ENCODE measurements around the gene ATP6V1E1.

ATP6V1E1 gene

DNA sequence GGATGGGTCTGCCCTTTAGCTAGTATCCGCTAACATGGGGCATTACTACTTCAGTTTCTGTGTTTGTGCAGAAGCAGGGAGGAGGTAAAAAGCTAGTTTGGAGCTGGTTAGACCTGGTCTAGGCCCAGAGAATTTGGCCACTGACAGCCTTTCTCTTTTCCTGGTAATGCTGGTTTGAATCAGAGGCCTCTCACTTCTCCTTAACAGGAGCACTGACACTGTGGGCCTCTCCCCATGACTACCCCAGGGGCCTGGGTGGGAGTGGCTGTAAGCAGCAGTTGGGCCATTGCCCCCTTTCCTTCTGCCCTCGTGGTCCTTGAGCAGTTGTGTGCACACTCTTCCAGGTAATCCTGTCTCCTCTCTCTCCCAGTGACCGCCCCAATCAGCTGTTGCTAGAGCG lies 73.7 kb downstream of the ATP6V1E1 start:
- WGBS, 2 experiments = 94 to 100% methylated on average over 4 of the region's 4 CpGs
- H3K27ac ChIP-seq (ENCODE audit: insufficient read depth, low read depth, low read length, poor library complexity, severe bottlenecking) = no peak overlapping the region

DNA sequence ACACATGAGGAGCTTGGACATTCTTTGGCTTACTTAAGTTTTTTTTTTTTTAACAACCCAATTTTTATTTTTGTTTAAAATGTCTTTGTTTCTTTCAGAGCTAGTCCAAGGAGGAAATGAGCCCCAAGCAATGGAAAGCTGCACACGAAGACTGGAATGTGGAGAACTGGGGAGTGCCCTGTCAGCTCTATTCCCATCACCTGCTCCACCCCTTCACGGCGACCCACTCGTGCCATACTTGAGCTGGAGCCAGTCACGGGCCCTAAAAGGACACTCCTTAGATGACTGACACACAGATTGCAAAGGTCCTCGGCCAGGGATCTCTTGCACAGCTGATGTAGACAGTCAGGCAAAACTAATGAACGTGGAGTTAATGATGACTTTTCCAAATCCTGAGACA lies 75.8 kb downstream of the ATP6V1E1 start:
- H3K4me3 ChIP-seq (ENCODE audit: insufficient read depth, low read depth, low read length) = no peak overlapping the region
- no peaks in the 10 kb centered on the region for H3K9me3 ChIP-seq (ENCODE audit: control insufficient read depth, low read length)
- H3K4me1 ChIP-seq (ENCODE audit: control insufficient read depth, insufficient read depth, low read length) = no peaks in the 10 kb centered on the region
- peaks cover 49% of the 10 kb centered on the region for H3K36me3 ChIP-seq (ENCODE audit: control insufficient read depth, insufficient read depth, low read length)
- no peaks in the 10 kb centered on the region for H3K27me3 ChIP-seq (ENCODE audit: control insufficient read depth, insufficient read depth, low read length, poor library complexity, severe bottlenecking)
- no peak overlapping the region for H3K27ac ChIP-seq (ENCODE audit: insufficient read depth, low read depth, low read length, poor library complexity, severe bottlenecking)
- WGBS, 2 experiments = 93 to 95% methylated on average over 7 of the region's 7 CpGs

More for the DNA sequence above, 73.7 kb downstream of the ATP6V1E1 start:
- peaks cover 43% of the 10 kb centered on the region for H3K36me3 ChIP-seq (ENCODE audit: control insufficient read depth, insufficient read depth, low read length)
- no peak overlapping the region for H3K4me3 ChIP-seq (ENCODE audit: insufficient read depth, low read depth, low read length)
- H3K27me3 ChIP-seq (ENCODE audit: control insufficient read depth, insufficient read depth, low read length, poor library complexity, severe bottlenecking) = no peaks in the 10 kb centered on the region
- no peaks in the 10 kb centered on the region for H3K9me3 ChIP-seq (ENCODE audit: control insufficient read depth, low read length)
- H3K4me1 ChIP-seq (ENCODE audit: control insufficient read depth, insufficient read depth, low read length) = no peaks in the 10 kb centered on the region

DNA sequence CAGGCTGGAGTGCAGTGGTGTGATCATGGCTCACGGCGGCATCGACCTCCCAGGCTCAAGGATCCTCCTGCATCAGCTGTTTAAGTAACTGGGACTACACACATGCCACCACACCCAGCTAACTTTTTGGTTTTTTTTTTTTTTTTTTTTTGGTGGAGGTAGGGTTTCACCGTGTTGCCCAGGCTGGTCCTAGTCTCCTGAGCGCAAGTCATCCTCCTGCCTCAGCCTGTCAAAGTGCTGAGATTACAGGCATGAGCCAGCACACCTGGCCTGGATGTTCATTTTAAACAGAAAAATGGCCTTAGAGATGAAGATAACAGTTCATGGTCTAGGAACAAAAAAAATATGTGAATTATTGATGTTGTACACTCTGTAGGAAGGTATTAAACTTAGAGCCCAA lies 78.9 kb downstream of the ATP6V1E1 start:
- H3K27me3 ChIP-seq (ENCODE audit: control insufficient read depth, insufficient read depth, low read length, poor library complexity, severe bottlenecking) = no peaks in the 10 kb centered on the region
- 98 to 99% methylated on average over 5 of the region's 5 CpGs for WGBS, 2 experiments
- H3K36me3 ChIP-seq (ENCODE audit: control insufficient read depth, insufficient read depth, low read length) = peaks cover 49% of the 10 kb centered on the region
- H3K9me3 ChIP-seq (ENCODE audit: control insufficient read depth, low read length) = no peaks in the 10 kb centered on the region
- H3K4me3 ChIP-seq (ENCODE audit: insufficient read depth, low read depth, low read length) = no peak overlapping the region
- H3K4me1 ChIP-seq (ENCODE audit: control insufficient read depth, insufficient read depth, low read length) = no peaks in the 10 kb centered on the region
- H3K27ac ChIP-seq (ENCODE audit: insufficient read depth, low read depth, low read length, poor library complexity, severe bottlenecking) = no peak overlapping the region

DNA sequence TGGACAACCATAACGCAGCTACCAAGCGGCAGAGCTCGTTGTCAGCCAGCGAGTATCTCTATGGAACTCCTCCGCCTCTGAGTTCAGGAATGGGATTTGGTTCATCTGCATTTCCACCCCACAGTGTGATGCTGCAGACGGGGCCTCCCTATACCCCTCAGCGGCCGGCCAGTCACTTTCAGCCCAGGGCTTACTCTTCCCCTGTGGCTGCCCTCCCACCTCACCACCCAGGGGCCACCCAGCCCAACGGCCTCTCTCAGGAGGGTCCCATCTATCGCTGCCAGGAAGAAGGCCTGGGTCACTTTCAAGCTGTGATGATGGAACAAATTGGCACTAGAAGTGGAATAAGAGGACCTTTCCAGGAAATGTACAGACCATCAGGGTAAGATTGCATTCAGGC lies 79.4 kb downstream of the ATP6V1E1 start:
- WGBS, 2 experiments = 95 to 97% methylated on average over 10 of the region's 10 CpGs
- Histone ChIP-seq H3K27ac (ENCODE audit: insufficient read depth, low read depth, low read length, poor library complexity, severe bottlenecking) (no peak overlapping the region), H3K4me3 (ENCODE audit: insufficient read depth, low read depth, low read length) (no peak overlapping the region), H3K9me3 (ENCODE audit: control insufficient read depth, low read length) (no peaks in the 10 kb centered on the region), H3K4me1 (ENCODE audit: control insufficient read depth, insufficient read depth, low read length) (no peaks in the 10 kb centered on the region), H3K27me3 (ENCODE audit: control insufficient read depth, insufficient read depth, low read length, poor library complexity, severe bottlenecking) (no peaks in the 10 kb centered on the region), H3K36me3 (ENCODE audit: control insufficient read depth, insufficient read depth, low read length) (peaks cover 45% of the 10 kb centered on the region)

DNA sequence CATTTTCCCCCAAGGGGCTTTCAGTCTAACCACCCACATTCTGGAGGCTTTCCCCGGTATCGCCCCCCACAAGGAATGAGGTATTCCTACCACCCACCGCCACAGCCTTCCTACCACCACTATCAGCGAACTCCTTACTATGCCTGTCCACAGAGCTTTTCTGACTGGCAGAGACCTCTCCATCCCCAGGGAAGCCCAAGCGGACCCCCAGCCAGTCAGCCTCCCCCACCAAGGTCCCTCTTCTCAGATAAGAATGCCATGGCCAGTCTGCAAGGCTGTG lies 79.9 kb downstream of the ATP6V1E1 start:
- Histone ChIP-seq H3K27me3 (ENCODE audit: control insufficient read depth, insufficient read depth, low read length, poor library complexity, severe bottlenecking) (no peaks in the 10 kb centered on the region), H3K4me3 (ENCODE audit: insufficient read depth, low read depth, low read length) (no peak overlapping the region), H3K4me1 (ENCODE audit: control insufficient read depth, insufficient read depth, low read length) (no peaks in the 10 kb centered on the region), H3K27ac (ENCODE audit: insufficient read depth, low read depth, low read length, poor library complexity, severe bottlenecking) (no peak overlapping the region), H3K36me3 (ENCODE audit: control insufficient read depth, insufficient read depth, low read length) (peaks cover 46% of the 10 kb centered on the region), H3K9me3 (ENCODE audit: control insufficient read depth, low read length) (no peaks in the 10 kb centered on the region)
- WGBS, 2 experiments = 95% methylated on average over 5 of the region's 5 CpGs

DNA sequence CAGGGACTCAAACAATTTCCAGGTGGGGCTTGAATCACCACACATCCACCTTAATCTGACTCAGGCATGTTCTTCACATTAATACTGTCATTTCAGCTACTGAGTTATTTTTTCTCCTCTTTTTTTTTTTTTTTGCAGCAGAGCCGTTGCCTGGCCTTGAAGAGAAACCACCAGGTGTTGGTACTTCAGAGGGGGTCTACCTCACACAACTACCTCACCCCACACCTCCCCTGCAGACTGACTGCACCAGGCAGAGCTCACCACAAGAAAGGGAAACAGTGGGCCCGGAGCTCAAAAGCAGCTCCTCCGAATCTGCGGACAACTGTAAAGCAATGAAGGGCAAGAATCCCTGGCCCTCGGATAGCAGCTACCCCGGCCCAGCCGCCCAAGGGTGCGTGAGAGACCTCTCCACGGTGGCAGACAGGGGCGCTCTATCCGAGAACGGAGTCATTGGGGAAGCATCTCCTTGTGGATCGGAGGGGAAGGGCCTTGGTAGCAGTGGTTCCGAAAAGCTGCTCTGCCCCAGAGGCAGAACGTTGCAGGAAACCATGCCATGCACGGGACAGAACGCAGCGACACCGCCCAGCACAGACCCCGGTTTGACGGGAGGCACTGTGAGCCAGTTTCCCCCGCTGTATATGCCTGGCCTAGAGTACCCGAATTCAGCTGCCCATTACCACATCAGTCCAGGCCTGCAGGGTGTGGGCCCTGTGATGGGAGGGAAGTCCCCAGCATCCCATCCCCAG lies 80.4 kb downstream of the ATP6V1E1 start:
- 94 to 96% methylated on average over 23 of the region's 23 CpGs for WGBS, 2 experiments
- H3K27ac ChIP-seq (ENCODE audit: insufficient read depth, low read depth, low read length, poor library complexity, severe bottlenecking) = no peak overlapping the region

DNA sequence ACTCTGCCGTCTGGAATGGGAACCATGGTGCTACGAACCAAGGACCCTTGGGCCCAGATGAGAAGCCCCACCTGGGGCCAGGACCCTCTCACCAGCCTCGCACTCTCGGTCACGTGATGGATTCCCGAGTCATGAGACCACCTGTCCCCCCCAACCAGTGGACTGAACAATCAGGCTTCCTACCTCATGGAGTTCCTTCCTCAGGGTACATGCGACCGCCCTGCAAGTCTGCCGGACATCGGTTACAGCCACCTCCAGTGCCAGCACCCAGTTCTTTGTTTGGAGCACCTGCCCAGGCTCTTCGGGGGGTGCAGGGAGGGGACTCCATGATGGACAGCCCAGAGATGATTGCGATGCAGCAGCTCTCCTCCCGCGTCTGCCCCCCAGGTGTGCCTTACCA lies 86.1 kb downstream of the ATP6V1E1 start:
- Histone ChIP-seq H3K4me3 (ENCODE audit: insufficient read depth, low read depth, low read length) (no peak overlapping the region), H3K9me3 (ENCODE audit: control insufficient read depth, low read length) (no peaks in the 10 kb centered on the region), H3K4me1 (ENCODE audit: control insufficient read depth, insufficient read depth, low read length) (no peaks in the 10 kb centered on the region), H3K27me3 (ENCODE audit: control insufficient read depth, insufficient read depth, low read length, poor library complexity, severe bottlenecking) (no peaks in the 10 kb centered on the region), H3K36me3 (ENCODE audit: control insufficient read depth, insufficient read depth, low read length) (peaks cover 37% of the 10 kb centered on the region), H3K27ac (ENCODE audit: insufficient read depth, low read depth, low read length, poor library complexity, severe bottlenecking) (no peak overlapping the region)
- WGBS, 2 experiments = 96 to 97% methylated on average over 14 of the region's 14 CpGs

More for the DNA sequence above, 80.4 kb downstream of the ATP6V1E1 start:
- no peaks in the 10 kb centered on the region for H3K4me1 ChIP-seq (ENCODE audit: control insufficient read depth, insufficient read depth, low read length)
- peaks cover 43% of the 10 kb centered on the region for H3K36me3 ChIP-seq (ENCODE audit: control insufficient read depth, insufficient read depth, low read length)
- no peaks in the 10 kb centered on the region for H3K9me3 ChIP-seq (ENCODE audit: control insufficient read depth, low read length)
- H3K4me3 ChIP-seq (ENCODE audit: insufficient read depth, low read depth, low read length) = no peak overlapping the region
- no peaks in the 10 kb centered on the region for H3K27me3 ChIP-seq (ENCODE audit: control insufficient read depth, insufficient read depth, low read length, poor library complexity, severe bottlenecking)
